Erythroblast (primary cell): ENCODE data around the gene TF.

Experiments
- GATA1 ChIP-seq: IDR thresholded peaks from 2 replicates; pipeline ENCODE4 v1.6.1; 2011; ENCODE audit warnings: low read depth, mild to moderate bottlenecking, control low read depth, low read length, moderate library complexity
- POLR2A ChIP-seq: IDR thresholded peaks from 2 replicates; pipeline ENCODE4 v1.6.1; 2011; ENCODE audit warnings: mild to moderate bottlenecking, low read length

DNA sequence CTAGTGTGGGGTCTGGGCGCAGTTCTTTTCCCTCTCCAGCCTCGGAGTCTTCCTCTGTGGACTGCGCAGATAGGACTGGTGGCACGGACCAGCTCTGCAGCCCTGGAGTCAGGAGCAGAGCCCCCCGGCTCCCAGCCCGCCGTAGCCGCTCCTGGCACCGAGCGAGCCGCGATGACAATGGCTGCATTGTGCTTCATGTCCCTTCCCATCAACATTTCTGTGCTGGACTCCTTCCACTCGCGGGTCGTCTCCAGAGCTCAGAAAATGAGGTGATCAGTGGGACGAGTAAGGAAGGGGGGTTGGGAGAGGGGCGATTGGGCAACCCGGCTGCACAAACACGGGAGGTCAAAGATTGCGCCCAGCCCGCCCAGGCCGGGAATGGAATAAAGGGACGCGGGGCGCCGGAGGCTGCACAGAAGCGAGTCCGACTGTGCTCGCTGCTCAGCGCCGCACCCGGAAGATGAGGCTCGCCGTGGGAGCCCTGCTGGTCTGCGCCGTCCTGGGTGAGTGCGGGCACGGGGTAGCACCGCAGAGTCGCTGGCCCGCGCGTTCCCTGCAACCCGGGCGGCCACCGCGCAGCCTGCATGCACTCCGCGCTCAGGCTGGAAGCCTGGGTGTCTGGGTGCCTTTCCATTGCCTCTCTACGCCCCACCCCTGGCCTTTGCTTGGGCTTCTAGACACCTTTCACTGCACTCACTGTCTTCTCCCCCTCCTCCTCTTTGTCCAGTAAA is at the start of gene TF:
- no peak for TF ChIP-seq POLR2A
- TF ChIP-seq GATA1 = no peak
